Peyer's patch (tissue), 4 donors: ENCODE data around the gene SLC5A12.

Source experiments
- POLR2A ChIP-seq, 2 donors: fragments of 450-650 bp; IDR thresholded peaks; one replicate each; pipeline ENCODE4 v1.5.1; 2017; ENCODE audit warnings: antibody characterized with exemption in 2 of 2, mild to moderate bottlenecking in 2 of 2, moderate library complexity in 2 of 2
- TF ChIP-seq, protein P1 (sequence below), 6 experiments: fragments of 450-650 bp in 4 of 6; fragments of 200-600 bp in 2 of 6; sonication (generic) in 1 of 6; IDR thresholded peaks; one replicate each; pipeline ENCODE4 v1.5.1; 2017 to 2019; ENCODE audit warnings: antibody characterized with exemption in 6 of 6, mild to moderate bottlenecking in 3 of 6, moderate library complexity in 1 of 6

DNA sequence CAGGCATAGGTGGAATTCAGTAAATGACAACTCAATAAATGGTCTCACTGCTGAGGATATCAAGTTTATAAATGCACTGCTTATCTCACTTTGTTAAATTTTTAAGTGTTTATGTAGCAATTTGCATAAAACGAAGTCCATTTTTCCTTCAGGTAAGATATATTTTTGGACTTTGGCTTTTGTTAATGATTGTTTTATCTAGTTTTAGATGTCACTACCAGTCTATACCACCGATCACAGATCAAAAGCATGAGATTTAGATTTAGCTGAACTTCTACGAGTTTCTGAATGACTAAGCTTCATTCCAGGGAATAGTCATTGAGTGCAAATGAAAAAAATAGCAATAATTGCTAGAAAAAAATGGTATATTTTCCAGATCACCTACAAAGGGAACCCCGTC is 12.8 kb upstream of the SLC5A12 start:
- TF ChIP-seq, protein P1, sequence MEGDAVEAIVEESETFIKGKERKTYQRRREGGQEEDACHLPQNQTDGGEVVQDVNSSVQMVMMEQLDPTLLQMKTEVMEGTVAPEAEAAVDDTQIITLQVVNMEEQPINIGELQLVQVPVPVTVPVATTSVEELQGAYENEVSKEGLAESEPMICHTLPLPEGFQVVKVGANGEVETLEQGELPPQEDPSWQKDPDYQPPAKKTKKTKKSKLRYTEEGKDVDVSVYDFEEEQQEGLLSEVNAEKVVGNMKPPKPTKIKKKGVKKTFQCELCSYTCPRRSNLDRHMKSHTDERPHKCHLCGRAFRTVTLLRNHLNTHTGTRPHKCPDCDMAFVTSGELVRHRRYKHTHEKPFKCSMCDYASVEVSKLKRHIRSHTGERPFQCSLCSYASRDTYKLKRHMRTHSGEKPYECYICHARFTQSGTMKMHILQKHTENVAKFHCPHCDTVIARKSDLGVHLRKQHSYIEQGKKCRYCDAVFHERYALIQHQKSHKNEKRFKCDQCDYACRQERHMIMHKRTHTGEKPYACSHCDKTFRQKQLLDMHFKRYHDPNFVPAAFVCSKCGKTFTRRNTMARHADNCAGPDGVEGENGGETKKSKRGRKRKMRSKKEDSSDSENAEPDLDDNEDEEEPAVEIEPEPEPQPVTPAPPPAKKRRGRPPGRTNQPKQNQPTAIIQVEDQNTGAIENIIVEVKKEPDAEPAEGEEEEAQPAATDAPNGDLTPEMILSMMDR (IDR thresholded peaks at IDR 0.05), result no peak
- no peak for TF ChIP-seq POLR2A (IDR thresholded peaks at IDR 0.05)
